HG03108 (cell line): ENCODE results near the gene PPFIA1.
"Not testable (repeated sequence)": the region's sequence is repeated elsewhere in the genome, so short reads cannot be mapped to it uniquely, and the experiment has no call there.

Experiments
- ATAC-seq: cut with Tn5 transposase; IDR thresholded peaks from one replicate; pipeline ENCODE4 v1.9.1; 2021; ENCODE audit warnings: moderate library complexity; ENCODE audit not compliant: unreplicated experiment

PPFIA1 gene

DNA sequence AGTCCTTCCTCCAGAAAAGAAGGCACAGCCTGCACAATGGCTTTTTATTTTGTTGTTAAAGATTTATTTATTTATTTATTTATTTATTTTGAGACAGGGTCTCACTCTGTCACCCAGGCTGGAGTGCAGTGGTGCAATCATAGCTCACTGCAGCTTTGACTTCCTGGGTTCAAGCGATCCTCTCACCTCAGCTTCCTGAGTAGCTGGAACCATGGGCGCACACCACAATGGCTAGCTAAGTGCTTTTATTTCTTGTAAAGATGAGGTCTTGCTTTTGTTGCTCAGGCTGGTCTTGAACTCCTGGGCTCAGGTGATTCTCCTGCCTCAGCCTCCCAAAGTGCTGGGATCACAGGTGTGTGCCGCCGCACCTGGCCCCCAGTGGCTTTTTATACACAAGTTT lies 137.8 kb downstream of the PPFIA1 start:
- not testable (repeated sequence) for ATAC-seq

DNA sequence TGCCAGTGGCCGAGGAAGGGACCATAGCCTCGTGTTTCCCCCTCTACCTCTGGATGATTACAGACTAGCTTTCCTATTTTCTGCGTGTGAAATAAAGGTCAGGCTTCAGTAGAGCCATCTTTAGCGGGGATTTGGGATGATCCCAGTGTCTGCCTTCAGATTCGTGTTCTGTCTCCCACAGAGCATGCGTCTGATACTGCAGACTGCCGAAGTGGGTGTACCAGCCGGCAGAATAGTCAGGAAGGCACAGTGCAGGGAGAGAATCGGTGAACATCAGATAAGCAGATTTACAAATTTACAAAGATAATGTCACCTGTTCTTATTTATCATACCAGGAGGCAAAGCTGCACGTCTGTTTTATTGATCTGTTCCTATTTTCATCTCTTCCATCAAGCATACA lies 138.9 kb downstream of the PPFIA1 start:
- ATAC-seq, result no peak

GRCh38 chr11:70409871-70410270 lies 139.4 kb downstream of the PPFIA1 start:
- ATAC-seq, result no peak

GRCh38 chr11:70410276-70411205 lies 140.1 kb downstream of the PPFIA1 start:
- ATAC-seq, result no peak

GRCh38 chr11:70411713-70412452 lies 141.4 kb downstream of the PPFIA1 start:
- ATAC-seq, result no peak

DNA sequence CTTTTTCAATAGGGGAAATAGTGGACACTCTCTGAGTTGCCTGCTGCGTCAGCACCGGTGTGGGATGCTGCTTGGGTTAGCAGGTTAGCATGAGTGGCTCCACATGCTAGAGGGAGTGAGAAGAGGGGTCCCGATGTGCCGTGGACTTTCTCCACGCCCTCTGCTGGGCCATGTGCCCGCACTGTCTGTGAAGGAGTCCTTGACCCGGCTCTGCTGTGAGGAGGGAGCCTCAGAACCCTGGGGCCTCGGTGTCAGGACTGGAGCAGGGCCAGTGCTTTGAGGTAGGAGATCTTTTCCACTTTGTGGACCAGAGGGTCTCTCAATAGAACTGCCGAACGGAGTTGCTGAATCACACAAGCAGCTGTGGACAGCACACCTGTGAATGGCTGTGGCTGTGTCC lies 142.7 kb downstream of the PPFIA1 start:
- ATAC-seq, result no peak

- no peak for ATAC-seq
These were observed 144.0 kb downstream of the PPFIA1 start for GRCh38 chr11:70414341-70415100.

DNA sequence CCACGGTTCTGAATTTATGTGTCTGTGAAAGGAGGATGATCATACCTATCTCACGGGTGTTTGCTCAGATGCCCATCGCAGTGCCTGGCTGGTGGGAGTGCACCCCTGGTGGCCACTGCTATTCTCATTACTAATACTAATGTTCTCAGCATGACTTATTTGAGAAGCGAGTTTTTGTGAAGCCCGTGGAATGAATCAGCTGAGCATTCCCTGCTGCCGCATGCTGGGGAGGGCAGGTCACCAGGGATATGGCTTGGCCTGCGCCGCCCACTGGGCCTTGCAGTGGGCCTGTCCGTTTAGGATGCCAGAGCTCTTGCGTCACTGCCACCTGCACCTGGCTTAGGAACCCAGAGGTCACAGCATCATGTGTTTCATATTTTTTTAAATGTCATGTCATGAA lies 144.7 kb downstream of the PPFIA1 start:
- ATAC-seq, result no peak

DNA sequence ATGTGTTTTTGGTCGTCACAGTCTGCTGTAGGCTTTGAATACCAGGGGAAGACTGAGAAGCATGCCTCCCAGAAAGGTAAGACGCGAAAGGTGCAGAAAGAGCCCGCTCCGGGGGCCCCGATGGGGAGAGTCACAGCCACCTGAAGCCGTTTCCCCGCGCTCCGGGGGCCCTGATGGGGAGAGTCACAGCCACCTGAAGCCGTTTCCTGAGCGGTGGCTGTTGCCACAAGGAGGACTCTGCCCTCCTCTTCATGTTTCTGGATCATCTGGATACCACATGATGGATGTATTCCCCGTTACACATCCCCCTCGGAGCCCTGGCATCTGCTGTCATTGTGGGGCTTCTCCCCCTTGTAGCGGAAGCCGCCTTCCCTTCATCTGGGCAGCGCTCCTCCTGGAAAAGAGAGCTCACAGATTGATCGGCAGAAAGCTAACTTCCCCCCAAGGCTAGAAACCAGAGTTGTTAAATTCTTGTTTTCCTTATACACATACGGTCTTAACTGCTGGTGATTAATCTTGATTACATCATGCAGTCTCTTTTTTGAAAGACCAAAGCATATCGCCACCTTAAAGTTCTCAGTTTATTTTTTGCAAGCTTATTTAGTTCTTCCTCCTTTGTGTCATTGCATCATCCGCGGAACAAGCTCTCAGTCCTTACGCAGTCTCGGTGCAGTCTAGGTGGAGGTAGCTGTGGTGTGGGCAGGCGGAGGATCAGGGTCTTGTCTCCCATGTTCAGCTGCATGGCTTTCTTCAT lies 145.3 kb downstream of the PPFIA1 start:
- ATAC-seq, result no peak

DNA sequence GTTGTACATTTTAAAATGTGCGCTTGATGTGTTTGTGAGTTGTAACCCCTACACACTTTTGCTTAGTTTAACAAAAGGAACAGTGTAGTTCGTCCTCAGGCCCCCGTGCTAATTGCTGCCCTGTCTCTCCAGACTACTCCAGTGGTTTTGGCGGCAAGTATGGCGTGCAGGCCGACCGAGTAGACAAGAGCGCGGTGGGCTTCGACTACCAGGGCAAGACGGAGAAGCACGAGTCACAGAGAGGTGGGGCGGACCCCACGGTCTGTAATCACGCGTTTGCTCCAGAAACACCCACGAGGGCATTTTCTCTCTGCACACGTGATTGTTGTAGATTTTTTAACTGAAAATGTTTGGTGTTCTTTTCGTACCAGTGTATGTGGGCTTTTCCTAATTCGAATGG lies 146.4 kb downstream of the PPFIA1 start:
- ATAC-seq, result no peak

DNA sequence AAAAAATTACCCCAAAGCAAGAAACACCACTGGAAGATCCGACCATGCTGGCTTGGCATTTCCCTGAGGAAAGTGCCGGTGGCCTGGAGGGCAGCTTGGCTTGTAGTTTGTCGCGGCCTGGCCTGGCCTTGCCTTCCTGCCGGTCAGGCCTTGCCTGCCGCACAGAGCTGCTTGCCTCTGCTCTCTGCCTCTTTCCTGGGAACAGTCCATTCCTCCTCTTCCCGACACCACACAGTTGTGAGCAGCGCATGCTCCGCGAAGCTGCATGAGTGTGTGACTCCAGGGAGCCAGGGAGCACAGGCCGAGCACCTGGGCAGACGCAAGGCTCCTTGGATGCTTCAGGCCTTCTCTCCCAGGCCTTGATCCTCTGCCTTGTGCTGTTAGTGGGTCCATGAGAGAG lies 147.6 kb downstream of the PPFIA1 start:
- ATAC-seq, result no peak

DNA sequence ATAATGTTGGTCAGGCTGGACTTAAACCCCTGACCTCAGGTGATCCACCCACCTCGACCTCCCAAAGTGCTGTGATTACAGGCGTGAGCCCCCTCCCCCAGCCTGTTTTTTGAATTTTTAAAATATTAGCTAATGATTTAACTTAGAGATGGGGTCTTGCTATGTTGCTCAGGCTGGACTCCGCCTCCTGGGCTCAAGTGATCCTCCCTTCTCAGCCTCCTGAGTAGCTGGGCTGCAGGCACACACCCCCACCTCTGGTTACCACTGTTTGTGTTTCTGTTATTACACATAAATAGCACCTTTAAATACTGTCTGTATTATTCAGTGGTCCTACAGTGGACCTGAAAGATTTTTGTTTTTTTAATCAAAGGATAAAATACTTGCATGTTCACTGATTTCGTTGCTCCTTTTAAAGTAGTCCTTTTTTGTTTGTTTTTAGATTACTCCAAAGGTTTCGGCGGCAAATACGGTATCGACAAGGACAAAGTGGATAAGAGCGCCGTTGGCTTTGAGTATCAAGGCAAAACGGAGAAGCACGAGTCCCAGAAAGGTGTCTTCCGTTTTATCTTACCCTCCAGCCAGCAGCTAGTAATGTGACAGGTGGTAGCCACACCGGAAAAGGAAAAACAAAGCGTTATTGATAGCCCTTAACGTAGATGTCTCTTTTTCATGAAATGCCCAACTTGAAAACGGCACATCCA lies 149.0 kb downstream of the PPFIA1 start:
- no peak for ATAC-seq

DNA sequence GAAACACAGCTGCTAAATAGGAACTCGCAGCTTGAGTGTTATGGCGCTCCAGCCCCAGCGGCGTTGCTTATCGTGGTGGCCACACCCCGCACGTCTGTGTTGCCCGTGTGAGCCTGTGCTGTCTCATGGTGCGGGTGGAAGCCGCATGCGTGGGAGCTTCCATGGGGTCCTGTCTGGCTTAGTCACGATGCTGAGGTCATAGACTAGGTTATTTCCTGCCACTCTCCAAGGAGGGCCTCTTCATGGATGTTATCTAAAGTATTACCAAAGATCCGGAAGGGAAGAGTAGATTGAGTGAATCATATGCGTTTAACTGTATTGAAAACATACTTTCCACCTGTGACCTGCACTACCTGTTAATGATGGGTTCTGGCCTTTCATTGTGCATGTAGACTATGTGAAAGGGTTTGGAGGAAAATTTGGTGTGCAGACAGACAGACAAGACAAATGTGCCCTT lies 149.5 kb downstream of the PPFIA1 start:
- ATAC-seq, result no peak

DNA sequence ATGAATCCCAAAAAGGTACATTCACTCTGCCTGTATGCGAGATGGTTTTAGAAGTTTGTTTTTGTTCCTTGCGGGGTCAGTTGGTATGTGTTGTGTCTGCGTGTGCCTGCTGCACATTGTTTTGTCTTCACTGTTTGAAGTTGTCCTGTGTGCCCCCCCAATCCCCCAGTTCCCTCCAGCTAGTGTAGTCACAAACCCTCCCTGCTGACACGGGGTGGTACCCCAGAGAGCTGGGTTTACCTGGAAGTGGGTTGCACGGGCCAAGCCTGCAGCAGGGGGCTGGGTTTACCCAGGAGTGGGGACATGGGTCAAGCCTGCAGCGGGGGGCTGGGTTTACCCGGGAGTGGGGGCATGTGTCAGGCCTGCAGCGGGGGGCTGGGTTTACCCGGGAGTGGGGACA lies 150.0 kb downstream of the PPFIA1 start:
- no peak for ATAC-seq

GRCh38 chr11:70421123-70421522 lies 150.6 kb downstream of the PPFIA1 start:
- ATAC-seq, result no peak

- ATAC-seq, result no peak
These were observed 152.4 kb downstream of the PPFIA1 start for GRCh38 chr11:70422692-70423522.

- ATAC-seq, result no peak
These were observed 153.3 kb downstream of the PPFIA1 start for GRCh38 chr11:70423523-70424505.

DNA sequence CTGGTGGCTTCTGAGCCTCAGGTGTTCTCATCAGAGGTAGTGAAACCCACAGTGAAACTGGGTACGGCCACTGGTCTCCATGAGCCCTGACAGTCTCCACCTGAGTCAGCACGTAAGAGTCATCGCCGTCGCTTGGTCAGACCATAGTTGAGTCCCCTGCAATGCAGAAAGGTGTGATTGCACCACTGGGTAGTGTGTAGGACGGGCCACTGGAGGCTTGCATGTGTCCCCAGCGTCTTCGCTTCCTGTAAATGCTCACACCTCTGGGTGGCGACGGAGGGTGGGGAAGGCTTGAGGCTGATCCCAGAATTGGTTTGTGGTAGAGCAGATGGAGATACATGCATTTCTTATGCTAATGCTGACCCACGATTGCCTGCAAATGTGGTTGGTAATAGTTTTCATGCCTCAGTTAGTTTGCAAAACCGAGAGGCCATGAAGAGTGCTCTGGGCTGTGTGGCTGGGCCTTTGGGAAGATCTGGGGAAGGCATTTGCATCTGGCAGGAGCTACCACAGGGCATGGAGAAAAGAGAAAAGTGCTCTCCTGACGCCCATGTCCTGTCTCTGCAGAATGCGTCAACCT lies 154.4 kb downstream of the PPFIA1 start:
- ATAC-seq, result no peak
